ENCODE data around the gene TMEM132D.
"Not testable (repeated sequence)": the region's sequence is repeated elsewhere in the genome, so short reads cannot be mapped to it uniquely, and the experiment has no call there.

Gene TMEM132D

GRCh38 chr12:129196927-129197326, 706.9 kb downstream of the TMEM132D start:
- DNase-seq (ENCODE audit: low spot score): no peak
- TF ChIP-seq, protein P1, sequence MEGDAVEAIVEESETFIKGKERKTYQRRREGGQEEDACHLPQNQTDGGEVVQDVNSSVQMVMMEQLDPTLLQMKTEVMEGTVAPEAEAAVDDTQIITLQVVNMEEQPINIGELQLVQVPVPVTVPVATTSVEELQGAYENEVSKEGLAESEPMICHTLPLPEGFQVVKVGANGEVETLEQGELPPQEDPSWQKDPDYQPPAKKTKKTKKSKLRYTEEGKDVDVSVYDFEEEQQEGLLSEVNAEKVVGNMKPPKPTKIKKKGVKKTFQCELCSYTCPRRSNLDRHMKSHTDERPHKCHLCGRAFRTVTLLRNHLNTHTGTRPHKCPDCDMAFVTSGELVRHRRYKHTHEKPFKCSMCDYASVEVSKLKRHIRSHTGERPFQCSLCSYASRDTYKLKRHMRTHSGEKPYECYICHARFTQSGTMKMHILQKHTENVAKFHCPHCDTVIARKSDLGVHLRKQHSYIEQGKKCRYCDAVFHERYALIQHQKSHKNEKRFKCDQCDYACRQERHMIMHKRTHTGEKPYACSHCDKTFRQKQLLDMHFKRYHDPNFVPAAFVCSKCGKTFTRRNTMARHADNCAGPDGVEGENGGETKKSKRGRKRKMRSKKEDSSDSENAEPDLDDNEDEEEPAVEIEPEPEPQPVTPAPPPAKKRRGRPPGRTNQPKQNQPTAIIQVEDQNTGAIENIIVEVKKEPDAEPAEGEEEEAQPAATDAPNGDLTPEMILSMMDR (IDR thresholded peaks at IDR 0.05; ENCODE audit: extremely low read depth, missing control alignments): no peak

DNA sequence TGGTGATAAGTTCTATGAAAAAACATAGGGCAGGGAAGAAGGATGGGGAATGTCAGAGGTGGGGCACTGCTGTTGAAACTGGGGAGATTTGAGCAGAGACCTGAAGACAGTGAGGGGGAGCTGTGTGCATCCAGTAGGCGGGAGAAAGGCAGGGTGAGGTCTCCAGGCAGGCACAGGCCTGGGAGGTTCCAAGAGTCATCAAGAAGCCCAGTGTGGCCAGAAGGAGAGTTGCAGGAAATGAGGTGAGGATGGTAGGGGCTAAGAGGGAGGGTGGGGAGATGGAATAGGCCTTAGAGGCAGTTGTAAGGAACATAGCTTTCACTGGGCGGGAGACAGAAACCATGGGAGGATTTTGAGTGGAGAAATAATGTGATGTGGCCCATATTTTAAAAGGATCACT, 708.7 kb downstream of the TMEM132D start:
- DNase-seq (ENCODE audit: low spot score): no peak
- TF ChIP-seq, protein P1 (IDR thresholded peaks at IDR 0.05; ENCODE audit: extremely low read depth, missing control alignments): no peak

GRCh38 chr12:129193263-129193871, 710.5 kb downstream of the TMEM132D start:
- DNase-seq (ENCODE audit: low spot score): no peak

DNA sequence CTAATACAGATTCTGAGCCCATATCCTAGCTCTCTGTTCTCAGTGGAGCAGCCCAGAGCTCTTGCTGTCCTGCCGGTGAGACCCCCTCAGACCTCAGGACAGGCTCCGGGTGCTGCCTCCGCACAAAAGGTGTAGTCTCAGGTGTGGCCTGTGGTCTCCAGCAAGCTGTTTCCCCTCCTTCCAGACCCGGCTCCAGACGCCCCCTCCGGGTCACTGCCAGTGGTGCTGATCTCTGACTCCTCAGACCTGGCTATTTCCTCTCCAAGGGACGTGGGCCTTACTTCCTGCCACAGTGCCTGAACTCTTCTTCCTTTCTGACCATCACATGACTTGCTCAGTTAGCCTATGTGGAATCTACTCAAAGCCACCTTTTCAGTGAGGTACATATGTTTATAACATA, 713.0 kb downstream of the TMEM132D start:
- TF ChIP-seq, protein P1 (IDR thresholded peaks at IDR 0.05; ENCODE audit: extremely low read depth, missing control alignments): no peak
- no peak for DNase-seq (ENCODE audit: low spot score)

More at GRCh38 chr12:129193263-129193871, 710.5 kb downstream of the TMEM132D start:
- TF ChIP-seq, protein P1 (IDR thresholded peaks at IDR 0.05; ENCODE audit: extremely low read depth, missing control alignments): peak; percentile 16

DNA sequence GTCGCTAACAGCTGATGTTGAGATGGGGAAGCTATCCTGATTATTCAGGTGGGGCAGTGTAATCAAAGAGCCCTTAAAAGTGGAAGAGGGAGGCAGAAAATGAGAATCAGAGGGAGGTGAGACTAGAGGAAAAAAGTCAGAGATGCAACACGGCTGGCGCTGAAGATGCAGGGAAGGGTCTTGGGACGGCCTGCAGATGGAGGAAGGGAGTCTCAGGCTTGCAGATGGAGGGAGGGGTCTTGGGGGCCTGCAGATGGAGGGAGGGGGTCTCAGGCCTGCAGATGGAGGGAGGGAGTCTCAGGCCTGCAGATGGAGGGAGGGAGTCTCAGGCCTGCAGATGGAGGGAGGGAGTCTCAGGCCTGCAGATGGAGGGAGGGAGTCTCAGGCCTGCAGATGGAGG, 713.9 kb downstream of the TMEM132D start:
- not testable (repeated sequence) for DNase-seq (ENCODE audit: low spot score)

DNA sequence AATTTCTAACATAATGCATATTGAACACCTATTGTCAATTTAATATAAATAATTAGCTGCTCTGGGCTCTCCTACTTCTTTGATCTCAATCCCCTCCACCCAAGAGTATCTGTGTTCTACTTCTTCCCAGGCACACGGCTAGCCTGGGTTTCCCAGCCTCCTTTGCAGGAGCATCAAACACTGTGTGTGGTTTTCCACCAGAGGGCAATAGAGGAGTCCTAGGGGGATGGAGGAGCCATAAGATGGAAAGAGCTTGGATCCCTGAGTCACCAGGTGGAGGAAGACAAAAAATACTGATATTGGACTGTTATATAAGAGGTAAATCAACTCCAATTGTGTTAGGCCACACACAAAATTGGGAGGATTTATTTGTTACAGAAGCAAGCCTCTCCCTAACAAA, 716.9 kb downstream of the TMEM132D start:
- DNase-seq (ENCODE audit: low spot score): no peak
- TF ChIP-seq, protein P1 (IDR thresholded peaks at IDR 0.05; ENCODE audit: extremely low read depth, missing control alignments): no peak

DNA sequence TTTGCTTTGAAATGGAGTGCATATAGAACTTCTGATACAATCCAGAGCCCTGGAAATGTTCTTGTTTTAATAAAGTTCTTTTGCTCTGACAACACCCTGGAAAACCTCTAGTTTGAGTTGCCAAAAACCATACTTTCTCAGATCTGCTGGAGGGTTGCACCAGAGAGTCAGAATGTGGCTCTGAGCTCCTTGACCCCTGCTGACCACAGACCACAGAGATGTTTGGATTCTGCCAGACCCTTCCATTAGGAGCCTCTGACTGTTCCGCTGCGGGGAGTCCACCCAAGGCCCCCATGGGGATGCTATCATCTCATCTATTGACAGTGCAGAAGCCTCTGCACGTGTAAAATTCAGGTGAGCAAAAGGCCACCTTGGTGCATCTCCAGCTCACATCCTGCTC, 718.0 kb downstream of the TMEM132D start:
- TF ChIP-seq, protein P1 (IDR thresholded peaks at IDR 0.05; ENCODE audit: extremely low read depth, missing control alignments): no peak

More for the DNA sequence above, 718.0 kb downstream of the TMEM132D start:
- DNase-seq (ENCODE audit: low spot score): no peak

Measured in GM20000 (cell line).